HG02623 (cell line): Measurements from ENCODE around the gene PEX14.

ENCODE experiments used
- ATAC-seq: cut with Tn5 transposase; IDR thresholded peaks from one replicate; pipeline ENCODE4 v1.9.1; 2021; ENCODE audit warnings: moderate library complexity; ENCODE audit not compliant: unreplicated experiment

PEX14 gene

DNA sequence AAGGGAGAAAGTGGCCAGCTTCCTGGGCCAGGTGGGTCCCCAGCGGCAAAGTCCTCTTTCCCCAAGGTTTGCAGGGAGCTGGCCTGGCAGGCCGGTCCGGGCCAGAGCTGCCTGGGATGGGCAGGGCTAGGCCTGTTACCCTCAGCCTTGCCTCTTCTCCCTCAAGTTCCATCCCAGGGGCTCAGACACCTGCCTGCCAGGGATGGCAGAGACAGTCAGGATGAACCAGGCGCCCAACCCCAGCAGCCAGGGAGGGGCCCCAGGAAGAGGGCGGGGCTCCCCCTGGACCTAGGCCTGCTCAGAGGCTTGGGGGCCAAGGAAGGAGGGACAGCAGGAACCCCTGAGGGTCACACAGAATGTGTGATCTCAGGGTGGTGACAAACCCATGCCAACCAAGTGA is 201.1 kb downstream of the PEX14 start:
- ATAC-seq, result no peak

- no peak for ATAC-seq
Observed at GRCh38 chr1:10676963-10677362, 202.2 kb downstream of the PEX14 start.

DNA sequence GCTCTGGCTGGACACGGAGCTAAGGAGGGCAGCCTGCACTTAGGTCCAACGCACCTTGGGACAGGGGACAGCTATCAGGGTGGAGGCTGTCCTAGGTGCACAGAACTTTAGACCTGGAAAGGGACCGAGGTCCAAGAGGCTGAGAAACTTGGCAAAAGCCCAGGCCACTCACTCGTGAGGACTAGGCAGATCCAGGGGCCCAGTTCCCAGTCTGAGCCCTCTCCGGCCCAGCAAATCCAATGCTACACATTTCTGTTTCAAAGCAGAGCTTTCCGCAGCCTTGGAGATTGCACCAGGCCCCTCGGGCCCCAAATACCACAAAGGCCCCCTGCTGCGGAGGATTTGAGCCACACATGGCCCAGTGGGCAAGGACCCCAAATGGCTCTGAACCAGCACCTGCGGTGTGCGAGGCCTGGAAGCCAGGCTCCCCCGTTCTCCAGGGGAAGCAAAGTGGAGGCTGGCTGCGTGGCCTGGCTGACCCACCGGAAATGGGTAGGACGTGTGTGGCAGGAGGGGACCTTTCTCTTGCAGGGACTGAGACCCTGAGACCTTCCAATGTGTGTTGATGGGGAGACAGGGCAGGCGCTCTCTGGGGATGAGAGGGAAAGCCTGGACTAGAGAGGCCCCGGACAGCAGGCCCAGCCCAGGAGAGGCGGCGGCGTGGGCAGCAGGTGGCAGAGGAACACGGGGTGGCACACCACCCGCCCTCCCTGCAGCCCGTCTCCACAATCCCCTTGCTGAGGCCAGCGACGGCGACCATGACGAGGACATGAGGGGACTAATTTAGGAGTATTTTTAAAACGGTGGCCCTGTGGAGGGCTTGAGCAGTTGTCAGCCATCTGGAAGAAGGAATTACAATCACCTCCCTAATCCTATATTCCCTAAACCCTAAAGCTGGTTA is 203.0 kb downstream of the PEX14 start:
- no peak for ATAC-seq

GRCh38 chr1:10678402-10678801 is 203.7 kb downstream of the PEX14 start:
- no peak for ATAC-seq

- no peak for ATAC-seq
Observed at GRCh38 chr1:10678852-10679251, 204.1 kb downstream of the PEX14 start.

DNA sequence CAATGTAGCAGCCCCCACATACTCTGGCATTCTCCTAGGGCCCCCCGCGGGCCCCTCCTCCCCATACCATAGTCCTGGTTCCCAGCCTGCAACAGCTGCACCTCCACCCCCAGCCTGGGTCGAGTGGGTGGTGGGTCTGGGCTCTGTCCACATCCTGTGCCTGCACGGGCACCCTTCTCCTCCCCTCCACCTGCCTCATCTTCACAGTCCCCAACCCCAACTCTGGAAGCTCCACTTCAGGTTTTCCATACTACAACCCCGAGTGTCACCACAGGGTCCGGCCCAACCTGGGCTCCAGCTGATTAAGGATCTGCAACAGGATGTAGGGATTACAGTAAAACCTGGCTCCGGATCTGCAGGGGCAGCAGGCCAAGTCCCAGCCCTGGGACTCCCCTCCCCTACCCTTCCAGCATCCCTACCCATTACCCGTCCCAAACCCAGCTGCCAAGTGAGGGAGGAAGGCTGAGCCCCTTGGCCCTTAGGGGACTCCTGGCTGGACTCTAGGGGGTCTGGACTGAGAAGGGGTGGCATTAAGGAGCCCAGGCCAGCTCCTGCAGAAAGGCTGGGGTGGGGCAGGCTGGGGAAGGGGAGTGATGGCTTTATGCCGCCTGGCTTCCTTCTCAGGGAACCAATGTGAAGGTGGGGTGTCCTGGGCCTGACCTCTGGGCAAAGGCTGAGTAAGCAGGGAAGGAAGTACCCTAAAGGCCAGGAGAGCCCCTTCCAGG is 204.9 kb downstream of the PEX14 start:
- ATAC-seq, result no peak
